HEK293 (cell line): ENCODE measurements around the gene NBPF3.

Source experiments
- ZNF514 ChIP-seq: fragments of 450-650 bp; formaldehyde crosslinking; IDR thresholded peaks from 2 replicates; pipeline ENCODE4 v1.5.1; 2016; ENCODE audit warnings: missing biosample characterization, missing genetic modification characterization
- TF ChIP-seq, protein P1 (sequence below): fragments of 450-650 bp; formaldehyde crosslinking; IDR thresholded peaks from 2 replicates; pipeline ENCODE4 v1.5.1; 2016; ENCODE audit warnings: missing biosample characterization, missing genetic modification characterization

DNA sequence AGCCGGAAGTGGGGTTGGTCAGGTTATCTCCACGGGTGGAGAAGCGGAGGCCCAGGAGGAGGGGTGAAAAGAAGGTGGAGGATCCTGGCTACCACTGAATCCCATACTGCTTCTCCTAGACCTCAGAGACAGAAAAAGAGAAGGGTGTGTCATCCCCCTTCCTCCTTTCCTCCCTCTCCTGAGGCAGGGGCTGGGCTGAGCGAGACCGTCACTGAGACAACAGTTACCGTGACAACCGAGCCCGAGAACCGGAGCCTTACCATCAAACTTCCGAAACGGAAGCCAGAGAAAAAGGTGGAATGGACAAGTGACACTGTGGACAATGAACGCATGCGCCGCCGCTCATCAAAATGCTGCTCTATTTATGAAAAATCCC is 42.1 kb upstream of the NBPF3 start:
- no peak for TF ChIP-seq ZNF514 (tag by site-specific recombination)
- TF ChIP-seq, protein P1, sequence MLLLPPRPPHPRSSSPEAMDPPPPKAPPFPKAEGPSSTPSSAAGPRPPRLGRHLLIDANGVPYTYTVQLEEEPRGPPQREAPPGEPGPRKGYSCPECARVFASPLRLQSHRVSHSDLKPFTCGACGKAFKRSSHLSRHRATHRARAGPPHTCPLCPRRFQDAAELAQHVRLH (tag by site-specific recombination): no peak
